ENCODE data around the gene EPHB1.

Gene EPHB1

GRCh38 chr3:134807189-134807588 lies 12.1 kb downstream of the EPHB1 start:
- TF ChIP-seq POLR2AphosphoS5 (IDR thresholded peaks at IDR 0.05; ENCODE audit: low read depth) (no peak), CTCF (IDR thresholded peaks at IDR 0.05; ENCODE audit: insufficient read depth, low read length) (no peak), GABPA (IDR thresholded peaks at IDR 0.05; ENCODE audit: low read depth) (no peak), SPI1 (IDR thresholded peaks at IDR 0.05; ENCODE audit: borderline replicate concordance, low read depth) (no peak)
- TF ChIP-seq, protein P1, sequence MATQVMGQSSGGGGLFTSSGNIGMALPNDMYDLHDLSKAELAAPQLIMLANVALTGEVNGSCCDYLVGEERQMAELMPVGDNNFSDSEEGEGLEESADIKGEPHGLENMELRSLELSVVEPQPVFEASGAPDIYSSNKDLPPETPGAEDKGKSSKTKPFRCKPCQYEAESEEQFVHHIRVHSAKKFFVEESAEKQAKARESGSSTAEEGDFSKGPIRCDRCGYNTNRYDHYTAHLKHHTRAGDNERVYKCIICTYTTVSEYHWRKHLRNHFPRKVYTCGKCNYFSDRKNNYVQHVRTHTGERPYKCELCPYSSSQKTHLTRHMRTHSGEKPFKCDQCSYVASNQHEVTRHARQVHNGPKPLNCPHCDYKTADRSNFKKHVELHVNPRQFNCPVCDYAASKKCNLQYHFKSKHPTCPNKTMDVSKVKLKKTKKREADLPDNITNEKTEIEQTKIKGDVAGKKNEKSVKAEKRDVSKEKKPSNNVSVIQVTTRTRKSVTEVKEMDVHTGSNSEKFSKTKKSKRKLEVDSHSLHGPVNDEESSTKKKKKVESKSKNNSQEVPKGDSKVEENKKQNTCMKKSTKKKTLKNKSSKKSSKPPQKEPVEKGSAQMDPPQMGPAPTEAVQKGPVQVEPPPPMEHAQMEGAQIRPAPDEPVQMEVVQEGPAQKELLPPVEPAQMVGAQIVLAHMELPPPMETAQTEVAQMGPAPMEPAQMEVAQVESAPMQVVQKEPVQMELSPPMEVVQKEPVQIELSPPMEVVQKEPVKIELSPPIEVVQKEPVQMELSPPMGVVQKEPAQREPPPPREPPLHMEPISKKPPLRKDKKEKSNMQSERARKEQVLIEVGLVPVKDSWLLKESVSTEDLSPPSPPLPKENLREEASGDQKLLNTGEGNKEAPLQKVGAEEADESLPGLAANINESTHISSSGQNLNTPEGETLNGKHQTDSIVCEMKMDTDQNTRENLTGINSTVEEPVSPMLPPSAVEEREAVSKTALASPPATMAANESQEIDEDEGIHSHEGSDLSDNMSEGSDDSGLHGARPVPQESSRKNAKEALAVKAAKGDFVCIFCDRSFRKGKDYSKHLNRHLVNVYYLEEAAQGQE (IDR thresholded peaks at IDR 0.05; ENCODE audit: insufficient replicate concordance, low read depth) = no peak

GRCh38 chr3:134808835-134809234 lies 13.8 kb downstream of the EPHB1 start:
- Histone ChIP-seq H3K27me3 (ENCODE audit: insufficient read depth, poor library complexity, severe bottlenecking) (peaks cover 4% of the 10 kb centered on the region), H3K27ac (replicated peaks) (no peak overlapping the region), H3K4me3 (replicated peaks; ENCODE audit: insufficient read depth, low read length) (no peak overlapping the region)
- no peak for DNase-seq (ENCODE audit: low read depth in 1 of 2, low spot score in 1 of 2)
- TF ChIP-seq POLR2AphosphoS5 (IDR thresholded peaks at IDR 0.05; ENCODE audit: low read depth) (no peak), GABPA (IDR thresholded peaks at IDR 0.05; ENCODE audit: low read depth) (no peak), CTCF (IDR thresholded peaks at IDR 0.05; ENCODE audit: insufficient read depth, low read length) (no peak), SPI1 (IDR thresholded peaks at IDR 0.05; ENCODE audit: borderline replicate concordance, low read depth) (no peak)
- TF ChIP-seq, protein P1 (IDR thresholded peaks at IDR 0.05; ENCODE audit: insufficient replicate concordance, low read depth) = no peak

More at GRCh38 chr3:134807189-134807588, 12.1 kb downstream of the EPHB1 start:
- no peak for DNase-seq (ENCODE audit: low read depth in 1 of 2, low spot score in 1 of 2)
- Histone ChIP-seq H3K27me3 (ENCODE audit: insufficient read depth, poor library complexity, severe bottlenecking) (peaks cover 4% of the 10 kb centered on the region), H3K27ac (replicated peaks) (no peak overlapping the region), H3K4me3 (replicated peaks; ENCODE audit: insufficient read depth, low read length) (no peak overlapping the region)

- TF ChIP-seq CTCF (IDR thresholded peaks at IDR 0.05; ENCODE audit: insufficient read depth, low read length) = no peak
- TF ChIP-seq POLR2AphosphoS5 (IDR thresholded peaks at IDR 0.05; ENCODE audit: low read depth) = no peak
- no peak for TF ChIP-seq SPI1 (IDR thresholded peaks at IDR 0.05; ENCODE audit: borderline replicate concordance, low read depth)
- TF ChIP-seq, protein P1 (IDR thresholded peaks at IDR 0.05; ENCODE audit: insufficient replicate concordance, low read depth) = no peak
- no peak for TF ChIP-seq GABPA (IDR thresholded peaks at IDR 0.05; ENCODE audit: low read depth)
- DNase-seq (ENCODE audit: low read depth in 1 of 2, low spot score in 1 of 2) = no peak
Measured at GRCh38 chr3:134809427-134810051, 14.5 kb downstream of the EPHB1 start.

More at GRCh38 chr3:134809427-134810051, 14.5 kb downstream of the EPHB1 start:
- Histone ChIP-seq H3K4me3 (replicated peaks; ENCODE audit: insufficient read depth, low read length) (no peak overlapping the region), H3K27ac (replicated peaks) (no peak overlapping the region), H3K27me3 (ENCODE audit: insufficient read depth, poor library complexity, severe bottlenecking) (peaks cover 4% of the 10 kb centered on the region)
